Muscle of leg (tissue), 11 donors: ENCODE results near the gene KRTAP5-5. TPM values are rescaled to one million over a fixed set of nuclear protein-coding genes. Genes with fewer than 3 reads are reported as not detected.

ENCODE experiments used
- DNase-seq: peaks from one replicate; pipeline ENCODE4 v3.0.0; 2013
- H3K27ac ChIP-seq: one replicate; pipeline ENCODE4 v1.5.1; 2013; ENCODE audit warnings: mild to moderate bottlenecking, low read length, control low read depth
- H3K27me3 ChIP-seq: one replicate; pipeline ENCODE4 v1.6.1; 2013; ENCODE audit warnings: low read length; ENCODE audit not compliant: control insufficient read depth, insufficient read depth
- H3K36me3 ChIP-seq: one replicate; pipeline ENCODE4 v1.6.1; 2013; ENCODE audit warnings: low read length; ENCODE audit not compliant: control insufficient read depth, insufficient read depth
- H3K4me1 ChIP-seq: one replicate; pipeline ENCODE4 v1.6.1; 2013; ENCODE audit warnings: low read length; ENCODE audit not compliant: control insufficient read depth, insufficient read depth
- H3K4me3 ChIP-seq: one replicate; pipeline ENCODE4 v1.5.1; 2013; ENCODE audit warnings: low read length, control low read depth
- H3K9me3 ChIP-seq: replicated peaks from 2 replicates; pipeline ENCODE4 v1.6.1; 2013; ENCODE audit warnings: low read depth, low read length; ENCODE audit not compliant: control insufficient read depth
- WGBS: methylation state at CpG from one replicate; pipeline ENCODE4 v1.1.5; 2013; ENCODE audit warnings: missing lambda C conversion rate; ENCODE audit not compliant: insufficient coverage; 5-methylcytosine and 5-hydroxymethylcytosine counted together
- polyA plus RNA-seq, 8 donors: library from polyadenylated mRNA; unstranded; fragments of 120-200 nt; gene quantifications; one replicate each; pipeline versions ENCODE4 v1.2.1 to v1.2.3, GENCODE V29; 2013; ENCODE audit warnings: inconsistent platforms in 1 of 8, low replicate concordance in 1 of 8; ENCODE audit not compliant: insufficient read length in 8 of 8, insufficient read depth in 1 of 8
- total RNA-seq: library from RNA; stranded (reverse); fragments of 120-200 nt; gene quantifications from one replicate; pipeline ENCODE4 v1.2.4, GENCODE V29; 2013

The KRTAP5-5 gene
- total and polyA plus RNA-seq, 9 donors, result 0.24 to 0.31 TPM; not detected in 7

DNA sequence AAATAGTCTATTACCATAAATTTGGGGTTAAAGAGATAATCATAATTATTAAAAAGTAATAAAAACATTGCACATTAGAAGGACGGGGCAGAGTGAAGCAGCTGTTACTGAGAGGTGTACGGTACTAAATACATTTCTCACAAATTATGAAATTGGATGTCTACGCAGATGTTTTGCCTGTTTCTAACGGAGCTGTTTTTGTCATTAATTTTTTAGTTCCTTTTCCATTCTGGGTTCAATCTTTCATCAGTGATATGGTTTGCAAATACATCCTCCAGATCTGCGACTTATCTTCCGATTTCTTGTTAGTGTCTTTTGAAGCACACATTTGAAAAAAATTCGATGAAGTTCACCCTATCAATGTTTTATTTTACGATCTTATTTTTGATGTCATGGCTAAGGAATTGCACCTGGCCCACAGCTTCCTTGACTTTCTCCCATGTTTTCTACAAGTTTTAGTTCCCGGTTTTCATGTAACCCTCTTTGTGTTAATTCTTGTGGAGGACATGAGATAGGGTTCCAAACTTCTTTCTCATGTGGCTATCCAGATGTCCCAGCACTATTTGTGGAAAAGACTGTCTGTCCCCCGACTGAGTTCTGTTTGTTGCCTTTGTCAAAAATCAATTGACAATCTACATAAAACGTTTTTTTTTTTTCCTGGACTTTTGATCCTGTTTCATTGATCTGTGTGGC is 46.1 kb downstream of the KRTAP5-5 start:
- WGBS, result no CpG with 5 or more reads among the region's 11 CpGs
- H3K27ac ChIP-seq, result peak overlapping the region; percentile 86
- no peaks in the 10 kb centered on the region for H3K36me3 ChIP-seq
- peaks cover 11% of the 10 kb centered on the region for H3K27me3 ChIP-seq
- no peak overlapping the region for H3K4me3 ChIP-seq
- DNase-seq, result peak; percentile 56
- peaks cover 2% of the 10 kb centered on the region for H3K9me3 ChIP-seq
- H3K4me1 ChIP-seq, result peaks cover 17% of the 10 kb centered on the region

- Histone ChIP-seq H3K27ac (peak overlapping the region; percentile 86), H3K36me3 (no peaks in the 10 kb centered on the region), H3K4me3 (no peak overlapping the region), H3K27me3 (peaks cover 9% of the 10 kb centered on the region), H3K9me3 (peaks cover 2% of the 10 kb centered on the region), H3K4me1 (peaks cover 17% of the 10 kb centered on the region)
- no peak for DNase-seq
- WGBS, result no CpG with 5 or more reads among the region's 7 CpGs
Observed at GRCh38 chr11:1676229-1676740, 46.7 kb downstream of the KRTAP5-5 start.

GRCh38 chr11:1679881-1680280 is 50.3 kb downstream of the KRTAP5-5 start:
- DNase-seq, result no peak
- no peak overlapping the region for H3K4me3 ChIP-seq
- H3K27me3 ChIP-seq, result peaks cover 2% of the 10 kb centered on the region
- no peaks in the 10 kb centered on the region for H3K36me3 ChIP-seq
- H3K4me1 ChIP-seq, result peaks cover 9% of the 10 kb centered on the region
- peaks cover 2% of the 10 kb centered on the region for H3K9me3 ChIP-seq
- WGBS, result 53% methylated on average over 3 of the region's 10 CpGs
- no peak overlapping the region for H3K27ac ChIP-seq

Other genes starting within 250 kb of the KRTAP5-5 start
- gene BRSK2, start 239.8 kb upstream of the KRTAP5-5 start, total RNA-seq, result 0.44 TPM
- gene BRSK2, start 239.8 kb upstream of the KRTAP5-5 start, polyA plus RNA-seq, result 1 to 10 TPM in 5 of 8 donors, under 1 TPM in 3; 0.93 to 2.3 (median 1.3) TPM
- 23.6 TPM for gene MOB2, start 143.0 kb upstream of the KRTAP5-5 start, total RNA-seq
- 10 to 100 TPM; 21.4 to 28.2 (median 25.3) TPM for gene MOB2, start 143.0 kb upstream of the KRTAP5-5 start, polyA plus RNA-seq
- 1.5 TPM for gene DUSP8, start 57.5 kb upstream of the KRTAP5-5 start, total RNA-seq
- 10 to 100 TPM in 7 of 8 donors, 1 to 10 TPM in 1; 7.7 to 21.2 (median 16.4) TPM for gene DUSP8, start 57.5 kb upstream of the KRTAP5-5 start, polyA plus RNA-seq
- gene KRTAP5-1, start 44.5 kb upstream of the KRTAP5-5 start, total RNA-seq, result not detected
- gene KRTAP5-1, start 44.5 kb upstream of the KRTAP5-5 start, polyA plus RNA-seq, result under 1 TPM; 0.26 to 0.97 (median 0.54) TPM
- gene KRTAP5-2, start 31.5 kb upstream of the KRTAP5-5 start, total RNA-seq, result not detected
- gene KRTAP5-2, start 31.5 kb upstream of the KRTAP5-5 start, polyA plus RNA-seq, result not detected
- not detected for gene KRTAP5-3, start 21.3 kb upstream of the KRTAP5-5 start, total RNA-seq
- gene KRTAP5-3, start 21.3 kb upstream of the KRTAP5-5 start, polyA plus RNA-seq, result not detected
- gene KRTAP5-4, start 7.6 kb upstream of the KRTAP5-5 start, total RNA-seq, result not detected
- gene KRTAP5-4, start 7.6 kb upstream of the KRTAP5-5 start, polyA plus RNA-seq, result not detected
- not detected for gene KRTAP5-6, start 67.4 kb downstream of the KRTAP5-5 start, total RNA-seq
- gene KRTAP5-6, start 67.4 kb downstream of the KRTAP5-5 start, polyA plus RNA-seq, result 1 to 10 TPM in 1 of 8 donors, under 1 TPM in 2, not detected in 5; 0.28 to 1.1 (median 0.61) TPM
- gene IFITM10, start 120.8 kb downstream of the KRTAP5-5 start, total RNA-seq, result 0.27 TPM
- gene IFITM10, start 120.8 kb downstream of the KRTAP5-5 start, polyA plus RNA-seq, result under 1 TPM in 7 of 8 donors, not detected in 1; 0.08 to 0.23 (median 0.15) TPM
- 56.9 TPM for gene CTSD, start 134.2 kb downstream of the KRTAP5-5 start, total RNA-seq
- 100 to 1,000 TPM in 4 of 8 donors, 10 to 100 TPM in 4; 84.0 to 120 (median 95.9) TPM for gene CTSD, start 134.2 kb downstream of the KRTAP5-5 start, polyA plus RNA-seq
- 0.27 TPM for gene SYT8, start 205.2 kb downstream of the KRTAP5-5 start, total RNA-seq
- gene SYT8, start 205.2 kb downstream of the KRTAP5-5 start, polyA plus RNA-seq, result 1 to 10 TPM in 3 of 8 donors, under 1 TPM in 5; 0.31 to 1.7 (median 0.76) TPM
- 3,726 TPM for gene TNNI2, start 209.2 kb downstream of the KRTAP5-5 start, total RNA-seq
- gene TNNI2, start 209.2 kb downstream of the KRTAP5-5 start, polyA plus RNA-seq, result 1,000 to 10,000 TPM; 1,548 to 4,090 (median 3,128) TPM
- gene LSP1, start 223.3 kb downstream of the KRTAP5-5 start, total RNA-seq, result 43.4 TPM
- 10 to 100 TPM; 18.2 to 61.1 (median 36.9) TPM for gene LSP1, start 223.3 kb downstream of the KRTAP5-5 start, polyA plus RNA-seq